HL-60 (cell line): ENCODE data around the gene ITGA3.
"Not testable (repeated sequence)": the region's sequence is repeated elsewhere in the genome, so short reads cannot be mapped to it uniquely, and the experiment has no call there.

Experiments
- DNase-seq, 2 experiments: peaks; one replicate each; pipeline ENCODE4 v3.0.0-alpha.2; 2010 to 2020; ENCODE audit warnings: low read depth in 1 of 2, low spot score in 1 of 2
- H3K27ac ChIP-seq: fragments of 250-450 bp; sonication (Bioruptor Pico); replicated peaks from 2 replicates; pipeline ENCODE4 v1.5.1; 2020; ENCODE audit warnings: mild to moderate bottlenecking, moderate library complexity
- H3K27me3 ChIP-seq: fragments of 250-450 bp; sonication (Bioruptor Pico); 2 replicates; pipeline ENCODE4 v1.5.1; 2021; ENCODE audit warnings: mild to moderate bottlenecking, moderate library complexity; ENCODE audit not compliant: insufficient read depth, poor library complexity, severe bottlenecking
- H3K4me3 ChIP-seq: replicated peaks from 2 replicates; pipeline ENCODE4 v1.5.1; 2011; ENCODE audit warnings: mild to moderate bottlenecking, control low read depth, low read length; ENCODE audit not compliant: insufficient read depth
- GABPA ChIP-seq: IDR thresholded peaks from 2 replicates; pipeline ENCODE4 v1.6.1; 2012; ENCODE audit warnings: low read depth
- POLR2AphosphoS5 ChIP-seq: IDR thresholded peaks from 2 replicates; pipeline ENCODE4 v1.6.1; 2012; ENCODE audit warnings: low read depth
- SPI1 ChIP-seq: IDR thresholded peaks from 2 replicates; pipeline ENCODE4 v1.6.1; 2012; ENCODE audit warnings: low read depth, mild to moderate bottlenecking, borderline replicate concordance
- TF ChIP-seq, protein P1 (sequence below): IDR thresholded peaks from 2 replicates; pipeline ENCODE4 v1.6.1; 2012; ENCODE audit warnings: low read depth; ENCODE audit not compliant: insufficient replicate concordance
- TF ChIP-seq, protein P2 (sequence below): IDR thresholded peaks from one replicate; pipeline ENCODE4 v1.5.1; 2011; ENCODE audit warnings: low read length, control low read depth, inconsistent platforms; ENCODE audit not compliant: insufficient read depth

The ITGA3 gene

DNA sequence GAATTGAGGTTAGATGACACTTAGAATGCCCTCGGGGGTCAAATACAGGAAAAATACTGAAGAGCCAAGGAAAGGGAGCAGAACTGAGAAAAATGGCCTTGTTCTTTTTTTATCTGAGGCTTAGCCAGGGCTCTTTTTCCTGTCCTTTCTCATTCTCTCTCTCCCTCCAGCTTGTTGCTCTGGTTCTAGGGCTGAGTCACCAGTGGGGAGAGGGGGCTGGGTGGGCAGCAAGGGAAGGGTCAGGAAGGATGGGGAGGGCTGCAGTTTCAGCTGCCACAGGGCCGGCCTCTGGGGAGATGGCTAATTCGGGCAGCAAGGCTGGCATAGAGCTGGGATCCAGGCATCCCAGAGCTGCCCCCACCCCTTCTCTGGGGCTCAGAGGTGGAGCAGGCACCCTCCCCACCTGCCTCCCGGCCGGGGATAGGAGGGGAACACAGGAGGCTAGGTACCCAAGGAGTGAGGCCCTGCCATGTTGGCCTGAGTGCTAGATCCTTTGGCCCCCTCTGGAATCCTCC is 3.9 kb downstream of the ITGA3 start:
- Histone ChIP-seq H3K27ac (no peak overlapping the region), H3K4me3 (no peak overlapping the region), H3K27me3 (peaks cover 43% of the 10 kb centered on the region)
- no peak for DNase-seq
- TF ChIP-seq POLR2AphosphoS5 (no peak), GABPA (no peak), SPI1 (no peak)
- TF ChIP-seq, protein P1, sequence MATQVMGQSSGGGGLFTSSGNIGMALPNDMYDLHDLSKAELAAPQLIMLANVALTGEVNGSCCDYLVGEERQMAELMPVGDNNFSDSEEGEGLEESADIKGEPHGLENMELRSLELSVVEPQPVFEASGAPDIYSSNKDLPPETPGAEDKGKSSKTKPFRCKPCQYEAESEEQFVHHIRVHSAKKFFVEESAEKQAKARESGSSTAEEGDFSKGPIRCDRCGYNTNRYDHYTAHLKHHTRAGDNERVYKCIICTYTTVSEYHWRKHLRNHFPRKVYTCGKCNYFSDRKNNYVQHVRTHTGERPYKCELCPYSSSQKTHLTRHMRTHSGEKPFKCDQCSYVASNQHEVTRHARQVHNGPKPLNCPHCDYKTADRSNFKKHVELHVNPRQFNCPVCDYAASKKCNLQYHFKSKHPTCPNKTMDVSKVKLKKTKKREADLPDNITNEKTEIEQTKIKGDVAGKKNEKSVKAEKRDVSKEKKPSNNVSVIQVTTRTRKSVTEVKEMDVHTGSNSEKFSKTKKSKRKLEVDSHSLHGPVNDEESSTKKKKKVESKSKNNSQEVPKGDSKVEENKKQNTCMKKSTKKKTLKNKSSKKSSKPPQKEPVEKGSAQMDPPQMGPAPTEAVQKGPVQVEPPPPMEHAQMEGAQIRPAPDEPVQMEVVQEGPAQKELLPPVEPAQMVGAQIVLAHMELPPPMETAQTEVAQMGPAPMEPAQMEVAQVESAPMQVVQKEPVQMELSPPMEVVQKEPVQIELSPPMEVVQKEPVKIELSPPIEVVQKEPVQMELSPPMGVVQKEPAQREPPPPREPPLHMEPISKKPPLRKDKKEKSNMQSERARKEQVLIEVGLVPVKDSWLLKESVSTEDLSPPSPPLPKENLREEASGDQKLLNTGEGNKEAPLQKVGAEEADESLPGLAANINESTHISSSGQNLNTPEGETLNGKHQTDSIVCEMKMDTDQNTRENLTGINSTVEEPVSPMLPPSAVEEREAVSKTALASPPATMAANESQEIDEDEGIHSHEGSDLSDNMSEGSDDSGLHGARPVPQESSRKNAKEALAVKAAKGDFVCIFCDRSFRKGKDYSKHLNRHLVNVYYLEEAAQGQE, result no peak
- TF ChIP-seq, protein P2, sequence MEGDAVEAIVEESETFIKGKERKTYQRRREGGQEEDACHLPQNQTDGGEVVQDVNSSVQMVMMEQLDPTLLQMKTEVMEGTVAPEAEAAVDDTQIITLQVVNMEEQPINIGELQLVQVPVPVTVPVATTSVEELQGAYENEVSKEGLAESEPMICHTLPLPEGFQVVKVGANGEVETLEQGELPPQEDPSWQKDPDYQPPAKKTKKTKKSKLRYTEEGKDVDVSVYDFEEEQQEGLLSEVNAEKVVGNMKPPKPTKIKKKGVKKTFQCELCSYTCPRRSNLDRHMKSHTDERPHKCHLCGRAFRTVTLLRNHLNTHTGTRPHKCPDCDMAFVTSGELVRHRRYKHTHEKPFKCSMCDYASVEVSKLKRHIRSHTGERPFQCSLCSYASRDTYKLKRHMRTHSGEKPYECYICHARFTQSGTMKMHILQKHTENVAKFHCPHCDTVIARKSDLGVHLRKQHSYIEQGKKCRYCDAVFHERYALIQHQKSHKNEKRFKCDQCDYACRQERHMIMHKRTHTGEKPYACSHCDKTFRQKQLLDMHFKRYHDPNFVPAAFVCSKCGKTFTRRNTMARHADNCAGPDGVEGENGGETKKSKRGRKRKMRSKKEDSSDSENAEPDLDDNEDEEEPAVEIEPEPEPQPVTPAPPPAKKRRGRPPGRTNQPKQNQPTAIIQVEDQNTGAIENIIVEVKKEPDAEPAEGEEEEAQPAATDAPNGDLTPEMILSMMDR, result no peak

DNA sequence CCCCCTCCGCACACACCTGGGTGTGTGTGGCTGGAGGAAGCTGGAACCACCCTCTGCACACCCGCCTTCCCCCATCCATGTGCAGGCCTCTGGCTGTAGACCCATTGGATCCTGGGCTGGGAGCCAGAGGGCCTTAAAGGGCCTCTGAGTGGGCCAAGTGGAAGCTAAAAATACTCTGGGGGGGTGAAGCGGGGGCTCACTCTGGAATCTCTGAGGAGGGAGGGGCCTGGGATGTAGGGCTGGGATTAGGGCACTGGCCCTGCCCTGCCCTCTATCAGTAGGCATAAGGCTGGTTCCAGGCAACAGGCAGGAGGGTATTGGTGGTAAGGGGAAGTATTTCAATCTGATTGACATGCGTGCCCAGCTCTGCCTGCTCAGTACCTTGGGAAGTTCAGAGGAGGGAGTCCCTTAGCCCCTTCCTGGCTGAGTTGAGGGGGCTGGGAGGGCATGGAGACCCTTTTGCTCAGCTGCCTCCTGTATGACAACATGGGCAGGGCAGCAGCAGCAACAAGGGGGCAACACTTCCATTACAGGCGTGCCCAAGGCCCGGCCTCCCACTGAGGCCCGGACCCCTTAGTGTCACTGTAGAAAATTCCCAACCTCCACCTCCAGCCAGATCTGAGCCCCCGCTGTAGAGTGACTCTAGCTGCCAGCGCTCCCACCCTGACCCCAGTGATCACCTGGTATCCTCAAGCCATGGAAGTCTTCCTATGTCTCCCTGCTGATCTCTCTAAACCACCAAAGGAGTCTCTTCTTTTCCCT is 5.2 kb downstream of the ITGA3 start:
- no peak overlapping the region for H3K27ac ChIP-seq
- H3K4me3 ChIP-seq, result no peak overlapping the region
- DNase-seq, result no peak
- peaks cover 32% of the 10 kb centered on the region for H3K27me3 ChIP-seq
- TF ChIP-seq, protein P2, result no peak

DNA sequence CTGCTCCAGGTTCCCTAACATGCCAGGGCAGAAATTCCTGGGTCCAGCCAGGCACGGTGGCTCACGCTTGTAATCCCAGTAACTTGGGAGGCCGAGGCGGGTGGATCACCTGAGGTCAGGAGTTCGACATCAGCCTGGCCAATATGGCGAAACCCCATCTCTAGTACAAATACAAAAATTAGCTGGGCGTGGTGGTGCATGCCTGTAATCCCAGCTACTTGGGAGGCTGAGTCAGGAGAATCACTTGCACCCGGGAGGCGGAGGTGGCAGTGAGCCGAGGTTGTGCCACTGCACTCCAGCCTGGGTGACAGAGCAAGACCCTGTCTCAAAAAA is 5.8 kb downstream of the ITGA3 start:
- DNase-seq, H3K4me3 ChIP-seq, H3K27ac ChIP-seq: not testable (repeated sequence)

DNA sequence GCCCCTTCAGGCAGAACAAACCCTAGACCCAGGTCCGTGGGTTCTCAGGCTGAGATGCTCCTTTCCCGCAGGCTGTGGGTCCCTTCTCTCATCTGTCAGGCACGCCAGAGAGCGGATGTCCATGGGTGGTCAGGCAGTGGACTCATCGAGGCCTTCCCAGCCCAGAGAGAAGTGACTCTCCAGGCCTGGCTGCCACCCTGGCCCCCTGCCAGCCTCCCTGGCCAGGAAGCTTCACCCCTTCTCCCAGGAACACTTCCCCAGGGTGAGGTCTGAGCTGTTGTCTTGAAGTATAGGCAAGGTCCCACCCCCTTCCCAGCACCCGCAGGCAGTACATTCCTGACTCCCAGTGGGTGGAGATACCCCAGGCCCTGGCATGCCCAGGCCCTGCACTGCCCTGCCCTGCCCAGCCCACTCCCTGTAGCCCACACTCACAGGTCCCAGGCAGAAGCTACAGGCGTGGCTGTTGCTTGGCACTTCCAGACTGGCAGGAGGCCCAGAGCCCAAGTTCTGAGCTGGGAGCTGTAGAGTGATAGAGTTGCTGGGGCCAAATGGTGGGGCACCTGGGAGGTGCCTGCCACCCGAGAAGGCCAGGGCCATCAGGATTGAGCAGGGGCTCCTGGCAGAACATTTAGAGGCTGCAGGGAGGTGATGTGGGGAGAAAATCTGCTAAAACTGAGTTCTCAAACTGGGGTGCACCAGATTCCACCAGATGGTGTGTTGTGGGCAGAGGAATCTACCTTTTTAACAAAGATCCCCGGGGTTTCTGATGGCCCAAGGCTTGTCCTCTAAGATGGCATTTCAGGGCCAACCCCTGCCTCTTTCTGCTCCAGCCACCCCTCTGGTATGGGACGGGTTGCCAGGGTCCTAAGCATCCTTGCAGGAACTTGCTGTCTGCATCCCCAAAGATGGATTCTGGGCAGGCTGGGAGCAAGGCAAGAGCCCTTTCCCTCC is 6.7 kb downstream of the ITGA3 start:
- Histone ChIP-seq H3K27ac (no peak overlapping the region), H3K27me3 (peaks cover 22% of the 10 kb centered on the region), H3K4me3 (no peak overlapping the region)
- TF ChIP-seq POLR2AphosphoS5, result no peak
- no peak for TF ChIP-seq GABPA
- TF ChIP-seq, protein P2, result no peak
- TF ChIP-seq SPI1, result no peak
- TF ChIP-seq, protein P1, result no peak
- no peak for DNase-seq

More for the DNA sequence above, 5.8 kb downstream of the ITGA3 start:
- peaks cover 28% of the 10 kb centered on the region for H3K27me3 ChIP-seq
